ENCODE data around the gene CREB5. TPM values are rescaled to one million over a fixed set of nuclear protein-coding genes. Genes with fewer than 3 reads are reported as not detected.
"Not testable (repeated sequence)": the region's sequence is repeated elsewhere in the genome, so short reads cannot be mapped to it uniquely, and the experiment has no call there.

The CREB5 gene
- polyA plus RNA-seq, 3 donors from 2014 or later = 0.37 TPM; not detected in 2

GRCh38 chr7:28550580-28551186, 138.4 kb downstream of the CREB5 start:
- Mint-ChIP-seq H3K4me3 (no peak overlapping the region), H3K36me3 (no peaks in the 10 kb centered on the region), H3K27ac (no peak overlapping the region), H3K4me1 (no peaks in the 10 kb centered on the region), H3K27me3 (ENCODE audit: low read depth in 3 of 3) (peaks cover 1 to 17% (median 7%) of the 10 kb centered on the region in 3 donors), H3K9me3 (peaks cover 0 to 18% (median 2%) of the 10 kb centered on the region in 6 donors)
- DNase-seq = no peak

GRCh38 chr7:28551331-28551730, 139.0 kb downstream of the CREB5 start:
- no peak for DNase-seq
- no peak overlapping the region for H3K4me3 Mint-ChIP-seq
- H3K9me3 Mint-ChIP-seq = peaks cover 0 to 12% (median under 1%) of the 10 kb centered on the region in 6 donors
- H3K36me3 Mint-ChIP-seq = no peaks in the 10 kb centered on the region
- H3K27ac Mint-ChIP-seq = no peak overlapping the region
- H3K4me1 Mint-ChIP-seq = no peaks in the 10 kb centered on the region
- H3K27me3 Mint-ChIP-seq (ENCODE audit: low read depth in 3 of 3) = peaks cover 1 to 17% (median 7%) of the 10 kb centered on the region in 3 donors

GRCh38 chr7:28551766-28552165, 139.4 kb downstream of the CREB5 start:
- H3K4me3 Mint-ChIP-seq, H3K9me3 Mint-ChIP-seq, H3K4me1 Mint-ChIP-seq, DNase-seq, H3K36me3 Mint-ChIP-seq, H3K27ac Mint-ChIP-seq: not testable (repeated sequence)
- peaks cover 2 to 17% (median 7%) of the 10 kb centered on the region in 3 donors for H3K27me3 Mint-ChIP-seq (ENCODE audit: low read depth in 3 of 3)

DNA sequence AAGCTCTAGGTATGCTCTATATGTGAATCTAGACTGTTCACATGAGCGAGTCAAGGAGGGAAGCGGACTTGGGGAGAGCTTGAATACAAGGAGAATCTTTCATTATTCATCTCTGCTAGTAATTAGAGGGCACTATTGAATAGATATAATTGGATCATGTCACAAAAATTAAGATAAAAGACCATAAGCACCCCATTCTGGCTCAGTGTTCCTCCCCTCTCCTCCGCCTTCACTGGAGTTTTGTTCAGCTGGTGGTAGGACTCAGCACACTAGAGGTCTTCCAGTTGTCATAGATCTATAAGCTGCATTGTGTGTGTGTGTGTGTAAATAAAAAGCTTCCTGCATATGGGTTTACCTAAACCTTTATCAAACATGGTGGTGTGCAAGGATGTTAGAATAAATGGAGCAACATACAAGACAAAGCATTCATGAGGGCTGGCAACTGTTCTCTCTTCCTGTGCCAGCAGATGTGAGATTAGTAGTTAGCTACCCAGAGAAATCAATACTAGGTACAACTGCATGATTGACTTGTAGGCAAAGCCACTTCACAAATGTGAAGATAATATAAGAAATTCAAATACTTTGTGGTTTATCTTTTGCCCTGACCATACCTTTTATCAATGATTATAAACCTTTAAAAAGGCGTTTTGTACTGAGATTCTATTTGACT, 142.6 kb downstream of the CREB5 start:
- no peak for DNase-seq
- Mint-ChIP-seq H3K4me1 (no peaks in the 10 kb centered on the region), H3K36me3 (no peaks in the 10 kb centered on the region), H3K27me3 (ENCODE audit: low read depth in 3 of 3) (peaks cover 7 to 13% (median 9%) of the 10 kb centered on the region in 3 donors), H3K4me3 (no peak overlapping the region), H3K9me3 (peaks cover 0 to 2% (median 0%) of the 10 kb centered on the region in 6 donors), H3K27ac (no peak overlapping the region)

GRCh38 chr7:28556025-28556424, 143.7 kb downstream of the CREB5 start:
- no peaks in the 10 kb centered on the region for H3K4me1 Mint-ChIP-seq
- H3K9me3 Mint-ChIP-seq = no peaks in the 10 kb centered on the region
- H3K4me3 Mint-ChIP-seq = no peak overlapping the region
- no peaks in the 10 kb centered on the region for H3K36me3 Mint-ChIP-seq
- DNase-seq = no peak
- H3K27ac Mint-ChIP-seq = no peak overlapping the region
- peaks cover 5 to 11% (median 11%) of the 10 kb centered on the region in 3 donors for H3K27me3 Mint-ChIP-seq (ENCODE audit: low read depth in 3 of 3)

DNA sequence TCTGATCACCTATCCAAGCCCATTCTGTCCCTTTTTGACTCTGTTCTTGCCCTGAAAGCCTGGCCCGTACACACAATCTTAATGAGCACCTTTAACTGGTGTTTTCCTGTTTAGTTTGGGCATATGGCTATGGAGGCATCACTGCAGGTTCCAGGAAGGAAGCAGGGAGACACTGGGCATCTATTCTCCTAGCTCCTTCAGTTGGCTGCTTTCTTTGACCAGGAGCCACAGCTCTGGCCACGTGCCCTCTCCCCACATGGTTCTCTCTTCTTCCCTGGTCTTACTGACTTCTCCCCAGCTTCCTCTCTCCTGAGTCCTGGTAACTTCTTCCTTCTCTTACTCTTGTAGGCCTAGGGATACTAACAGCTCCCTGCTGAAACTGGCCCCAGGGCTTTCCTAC, 144.4 kb downstream of the CREB5 start:
- Mint-ChIP-seq H3K9me3 (no peaks in the 10 kb centered on the region), H3K27me3 (ENCODE audit: low read depth in 3 of 3) (peaks cover 5 to 13% (median 11%) of the 10 kb centered on the region in 3 donors), H3K27ac (no peak overlapping the region), H3K36me3 (no peaks in the 10 kb centered on the region), H3K4me3 (no peak overlapping the region), H3K4me1 (no peaks in the 10 kb centered on the region)
- no peak for DNase-seq

DNA sequence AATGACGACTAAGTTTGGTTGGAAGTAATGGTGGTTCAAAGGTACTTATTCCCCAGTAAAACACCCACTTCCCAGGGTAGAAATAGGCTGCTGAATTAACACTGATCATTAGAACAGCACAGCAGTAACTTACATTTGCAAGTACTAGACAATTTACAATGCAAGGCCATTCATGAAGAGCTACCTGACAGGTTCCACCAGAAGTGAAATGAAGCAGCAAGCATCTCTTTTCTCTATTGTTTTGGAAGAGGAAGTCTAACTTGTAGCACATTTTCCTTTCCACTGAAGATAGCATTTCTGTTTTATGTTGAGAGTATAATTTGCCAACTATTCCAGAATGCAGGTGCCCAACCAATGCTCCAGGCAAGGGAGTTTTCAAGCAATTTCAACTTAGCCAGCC, 145.9 kb downstream of the CREB5 start:
- H3K4me1 Mint-ChIP-seq = no peaks in the 10 kb centered on the region
- H3K27me3 Mint-ChIP-seq (ENCODE audit: low read depth in 3 of 3) = peaks cover 5 to 11% (median 6%) of the 10 kb centered on the region in 3 donors
- H3K27ac Mint-ChIP-seq = no peak overlapping the region
- no peaks in the 10 kb centered on the region for H3K36me3 Mint-ChIP-seq
- H3K9me3 Mint-ChIP-seq = no peaks in the 10 kb centered on the region
- DNase-seq = no peak
- no peak overlapping the region for H3K4me3 Mint-ChIP-seq

DNA sequence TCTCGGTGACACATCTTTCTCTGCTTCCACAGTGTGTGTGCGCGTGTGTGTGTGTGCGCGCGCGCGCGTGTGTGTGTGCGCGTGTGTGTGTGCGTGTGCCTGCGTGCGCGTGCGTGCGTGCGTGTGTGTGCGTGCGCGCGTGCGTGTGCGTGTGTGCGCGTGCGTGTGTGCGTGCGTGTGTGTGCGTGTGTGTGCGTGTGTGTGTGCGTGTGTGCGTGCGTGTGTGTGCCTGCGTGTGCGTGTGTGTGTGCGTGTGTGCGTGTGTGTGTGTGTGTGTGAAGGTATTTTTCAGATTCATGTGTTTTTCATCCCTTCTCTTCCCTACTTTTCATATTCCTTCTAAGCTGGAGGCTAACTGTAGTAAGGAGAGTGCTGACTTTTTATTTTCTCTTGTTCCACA, 148.4 kb downstream of the CREB5 start:
- Mint-ChIP-seq H3K4me1 (no peaks in the 10 kb centered on the region), H3K27ac (no peak overlapping the region), H3K36me3 (no peaks in the 10 kb centered on the region), H3K9me3 (no peaks in the 10 kb centered on the region), H3K27me3 (ENCODE audit: low read depth in 3 of 3) (peaks cover 3 to 6% (median 5%) of the 10 kb centered on the region in 3 donors), H3K4me3 (no peak overlapping the region)
- DNase-seq = no peak

- no peaks in the 10 kb centered on the region for H3K4me1 Mint-ChIP-seq
- no peaks in the 10 kb centered on the region for H3K9me3 Mint-ChIP-seq
- DNase-seq = no peak
- H3K36me3 Mint-ChIP-seq = no peaks in the 10 kb centered on the region
- no peak overlapping the region for H3K4me3 Mint-ChIP-seq
- peaks cover 0 to 3% (median 0%) of the 10 kb centered on the region in 3 donors for H3K27me3 Mint-ChIP-seq (ENCODE audit: low read depth in 3 of 3)
- no peak overlapping the region for H3K27ac Mint-ChIP-seq
Measured at GRCh38 chr7:28564033-28564432, 151.7 kb downstream of the CREB5 start.

- Mint-ChIP-seq H3K4me3 (no peak overlapping the region), H3K27ac (no peak overlapping the region), H3K4me1 (no peaks in the 10 kb centered on the region), H3K9me3 (no peaks in the 10 kb centered on the region), H3K27me3 (ENCODE audit: low read depth in 3 of 3) (peaks cover 0 to 3% (median 0%) of the 10 kb centered on the region in 3 donors), H3K36me3 (no peaks in the 10 kb centered on the region)
- DNase-seq = no peak
Measured at GRCh38 chr7:28564755-28565374, 152.5 kb downstream of the CREB5 start.

DNA sequence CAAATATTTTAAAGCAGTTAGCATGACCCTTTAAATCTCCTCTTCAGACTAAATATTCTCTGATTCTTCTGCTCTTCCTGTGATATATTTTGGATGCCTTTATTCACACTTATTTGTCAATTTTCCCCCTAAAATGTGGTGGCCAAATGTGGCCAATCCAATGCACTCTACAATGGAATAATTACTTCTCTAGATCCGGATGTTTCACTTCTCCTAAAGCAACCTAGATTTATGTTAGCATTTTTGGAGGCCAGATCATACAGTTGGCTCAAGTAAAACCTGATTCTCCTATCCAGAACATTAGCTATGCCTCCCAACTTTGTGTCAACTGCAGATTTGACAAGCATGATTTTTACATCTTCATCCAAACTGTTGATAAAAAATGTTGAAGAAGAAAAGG, 153.7 kb downstream of the CREB5 start:
- Mint-ChIP-seq H3K27me3 (ENCODE audit: low read depth in 3 of 3) (peaks cover 2% of the 10 kb centered on the region in 3 donors), H3K36me3 (no peaks in the 10 kb centered on the region), H3K27ac (no peak overlapping the region), H3K9me3 (no peaks in the 10 kb centered on the region), H3K4me1 (no peaks in the 10 kb centered on the region), H3K4me3 (no peak overlapping the region)
- no peak for DNase-seq

DNA sequence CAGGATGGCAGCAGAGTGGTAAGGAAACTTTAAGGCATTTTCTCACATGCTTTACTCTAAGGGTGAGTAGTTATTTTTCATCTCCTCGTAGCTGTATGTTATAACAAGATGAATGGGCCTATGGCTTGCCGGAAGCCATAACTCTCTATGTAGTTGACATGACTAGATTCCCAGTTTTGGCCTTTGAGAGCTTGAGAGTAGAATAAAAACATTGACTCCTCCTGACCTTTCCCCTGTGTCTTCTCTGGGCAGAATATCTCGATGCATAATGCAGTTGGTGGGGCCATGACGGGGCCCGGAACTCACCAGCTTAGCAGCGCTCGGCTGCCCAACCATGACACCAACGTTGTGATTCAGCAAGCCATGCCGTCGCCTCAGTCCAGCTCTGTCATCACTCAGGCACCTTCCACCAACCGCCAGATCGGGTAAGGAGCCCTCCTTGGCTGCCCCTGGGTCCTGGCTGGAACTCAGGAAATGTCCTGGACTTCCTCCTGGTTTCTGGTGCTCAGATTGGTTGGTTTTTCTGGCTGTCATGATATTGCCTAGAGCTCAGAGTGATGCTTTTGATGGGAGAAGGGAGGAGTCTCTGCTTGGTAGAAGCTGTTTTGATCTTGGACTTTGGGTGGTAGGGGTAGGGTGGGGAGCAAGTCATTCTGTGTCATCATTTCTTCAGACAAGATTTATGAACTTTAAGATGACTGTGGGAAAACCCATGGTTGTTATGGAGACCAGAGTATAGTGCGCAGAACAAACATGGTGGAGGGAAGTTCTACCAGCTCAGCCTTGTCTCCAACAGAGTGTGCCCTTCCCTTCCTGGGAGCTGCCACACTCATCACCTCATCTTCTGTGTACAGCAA, 158.0 kb downstream of the CREB5 start:
- Mint-ChIP-seq H3K27ac (no peak overlapping the region), H3K4me3 (no peak overlapping the region), H3K9me3 (no peaks in the 10 kb centered on the region), H3K27me3 (ENCODE audit: low read depth in 3 of 3) (peaks cover 0 to 8% (median 4%) of the 10 kb centered on the region in 3 donors), H3K36me3 (no peaks in the 10 kb centered on the region), H3K4me1 (no peaks in the 10 kb centered on the region)
- no peak for DNase-seq

GRCh38 chr7:28570970-28571288, 158.6 kb downstream of the CREB5 start:
- H3K27me3 Mint-ChIP-seq (ENCODE audit: low read depth in 3 of 3) = peaks cover 0 to 8% (median 4%) of the 10 kb centered on the region in 3 donors
- H3K4me1 Mint-ChIP-seq = no peaks in the 10 kb centered on the region
- DNase-seq = no peak
- H3K9me3 Mint-ChIP-seq = no peaks in the 10 kb centered on the region
- no peak overlapping the region for H3K27ac Mint-ChIP-seq
- H3K36me3 Mint-ChIP-seq = no peaks in the 10 kb centered on the region
- H3K4me3 Mint-ChIP-seq = no peak overlapping the region

DNA sequence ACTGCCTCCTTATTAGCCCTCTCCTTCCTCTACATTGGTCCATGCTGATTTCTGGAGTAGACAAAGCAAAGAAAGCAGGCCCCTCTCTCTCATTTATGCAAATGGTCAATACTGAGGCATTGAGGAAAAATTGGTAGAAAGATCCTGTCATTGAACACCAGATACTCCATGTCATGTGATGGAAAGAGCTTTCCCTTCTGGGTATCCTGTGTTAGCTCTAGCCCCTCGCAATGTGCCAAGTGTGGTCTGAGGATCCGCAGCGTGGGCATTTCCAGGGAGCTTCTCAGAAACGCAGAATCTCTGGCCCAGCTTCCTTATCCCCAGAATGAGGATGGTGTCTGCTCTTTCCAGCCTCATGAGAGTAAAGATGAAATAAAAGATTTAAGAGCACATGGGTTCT, 159.1 kb downstream of the CREB5 start:
- Mint-ChIP-seq H3K4me1 (no peaks in the 10 kb centered on the region), H3K27me3 (ENCODE audit: low read depth in 3 of 3) (peaks cover 0 to 8% (median 4%) of the 10 kb centered on the region in 3 donors), H3K4me3 (no peak overlapping the region), H3K36me3 (no peaks in the 10 kb centered on the region), H3K27ac (no peak overlapping the region), H3K9me3 (no peaks in the 10 kb centered on the region)
- DNase-seq = no peak
